ENCODE data around the gene APRT.

GRCh38 chr16:88800277-88800592, 11.5 kb downstream of the APRT start:
- TF ChIP-seq CTCF (conservative IDR thresholded peaks at IDR 0.05 in 1 of 2, IDR thresholded peaks at IDR 0.05 in 1 of 2; ENCODE audit: extremely low read depth in 1 of 2, insufficient read depth in 1 of 2, low read depth in 1 of 2, low read length in 2 of 2) (no peak), EZH2 (IDR thresholded peaks at IDR 0.05; ENCODE audit: borderline replicate concordance, low read length) (no peak)
